Mesothelial cell of epicardium (in vitro differentiated cells): ENCODE data around the gene BUB1B. TPM values are rescaled to one million over a fixed set of nuclear protein-coding genes. Genes with fewer than 3 reads are reported as not detected.

ENCODE experiments used
- DNase-seq, 2 experiments: peaks; one replicate each; pipeline ENCODE4 v3.0.0; 2021; ENCODE audit warnings: low spot score in 2 of 2; ENCODE audit not compliant: unreplicated experiment in 2 of 2
- H3K27ac Mint-ChIP-seq: 2 replicates; pipeline ENCODE4 v1.8.0; 2021; ENCODE audit warnings: mixed read lengths
- H3K27me3 Mint-ChIP-seq: 2 replicates; pipeline ENCODE4 v1.8.0; 2021; ENCODE audit warnings: low read depth, mixed read lengths
- H3K36me3 Mint-ChIP-seq: 2 replicates; pipeline ENCODE4 v1.8.0; 2021; ENCODE audit warnings: mixed read lengths
- H3K4me1 Mint-ChIP-seq: 2 replicates; pipeline ENCODE4 v1.8.0; 2021; ENCODE audit warnings: mixed read lengths
- H3K4me3 Mint-ChIP-seq: 2 replicates; pipeline ENCODE4 v1.8.0; 2021; ENCODE audit warnings: mild to moderate bottlenecking, moderate library complexity, mixed read lengths
- H3K9me3 Mint-ChIP-seq: 2 replicates; pipeline ENCODE4 v1.8.0; 2021; ENCODE audit warnings: mixed read lengths
- CTCF ChIP-seq: fragments of 200-600 bp; sonication (generic); IDR thresholded peaks from one replicate; pipeline ENCODE4 v1.5.0; 2021; ENCODE audit warnings: antibody characterized with exemption; ENCODE audit not compliant: unreplicated experiment
- total RNA-seq: library from RNA; stranded (reverse); gene quantifications from 3 replicates; pipeline ENCODE4 v1.2.1, GENCODE V29; 2021

Gene BUB1B
- total RNA-seq, 1 donor from 2014 or later, result 35.5 TPM

GRCh38 chr15:40264321-40265153 lies 103.7 kb downstream of the BUB1B start:
- Mint-ChIP-seq H3K4me1 (peaks cover 15% of the 10 kb centered on the region), H3K27me3 (no peaks in the 10 kb centered on the region), H3K4me3 (no peak overlapping the region), H3K36me3 (no peaks in the 10 kb centered on the region), H3K27ac (no peak overlapping the region), H3K9me3 (no peaks in the 10 kb centered on the region)
- TF ChIP-seq CTCF, result no peak
- DNase-seq, result no peak

DNA sequence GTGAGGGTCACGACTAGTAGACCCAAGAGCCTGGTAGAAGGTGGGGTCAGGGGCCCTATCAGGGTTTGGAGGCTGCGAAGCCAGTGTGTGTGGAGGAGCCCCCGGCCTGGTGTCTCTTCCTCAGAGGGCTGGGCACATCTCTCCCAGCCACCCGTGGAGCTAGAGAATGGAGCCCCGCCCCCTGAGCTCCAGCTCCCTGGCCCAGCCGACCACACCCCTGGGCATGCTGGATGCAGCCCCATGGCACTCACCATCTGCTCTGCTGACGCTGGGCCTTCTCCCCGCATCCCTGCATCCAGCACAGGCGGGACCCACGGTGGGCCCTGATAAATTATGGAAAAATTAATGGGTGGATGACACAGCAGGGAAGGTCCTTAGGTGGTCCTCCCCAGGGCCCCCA lies 104.5 kb downstream of the BUB1B start:
- peaks cover 11% of the 10 kb centered on the region for H3K4me1 Mint-ChIP-seq
- H3K27ac Mint-ChIP-seq, result no peak overlapping the region
- TF ChIP-seq CTCF, result no peak
- H3K36me3 Mint-ChIP-seq, result no peaks in the 10 kb centered on the region
- H3K9me3 Mint-ChIP-seq, result no peaks in the 10 kb centered on the region
- H3K27me3 Mint-ChIP-seq, result no peaks in the 10 kb centered on the region
- no peak overlapping the region for H3K4me3 Mint-ChIP-seq
- DNase-seq, result no peak

DNA sequence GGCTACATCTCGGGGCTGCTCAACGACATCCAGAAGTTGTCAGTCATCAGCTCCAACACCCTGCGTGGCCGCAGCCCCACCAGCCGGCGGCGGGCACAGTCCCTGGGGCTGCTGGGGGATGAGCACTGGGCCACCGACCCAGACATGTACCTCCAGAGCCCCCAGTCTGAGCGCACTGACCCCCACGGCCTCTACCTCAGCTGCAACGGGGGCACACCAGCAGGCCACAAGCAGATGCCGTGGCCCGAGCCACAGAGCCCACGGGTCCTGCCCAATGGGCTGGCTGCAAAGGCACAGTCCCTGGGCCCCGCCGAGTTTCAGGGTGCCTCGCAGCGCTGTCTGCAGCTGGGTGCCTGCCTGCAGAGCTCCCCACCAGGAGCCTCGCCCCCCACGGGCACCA lies 105.0 kb downstream of the BUB1B start:
- Mint-ChIP-seq H3K27me3 (no peaks in the 10 kb centered on the region), H3K9me3 (no peaks in the 10 kb centered on the region), H3K27ac (no peak overlapping the region), H3K36me3 (no peaks in the 10 kb centered on the region), H3K4me3 (no peak overlapping the region), H3K4me1 (peaks cover 11% of the 10 kb centered on the region)
- no peak for TF ChIP-seq CTCF
- no peak for DNase-seq

GRCh38 chr15:40266828-40267304 lies 106.0 kb downstream of the BUB1B start:
- DNase-seq, result no peak
- H3K27me3 Mint-ChIP-seq, result no peaks in the 10 kb centered on the region
- H3K4me1 Mint-ChIP-seq, result peaks cover 11% of the 10 kb centered on the region
- TF ChIP-seq CTCF, result no peak
- no peak overlapping the region for H3K4me3 Mint-ChIP-seq
- no peak overlapping the region for H3K27ac Mint-ChIP-seq
- H3K36me3 Mint-ChIP-seq, result no peaks in the 10 kb centered on the region
- no peaks in the 10 kb centered on the region for H3K9me3 Mint-ChIP-seq

DNA sequence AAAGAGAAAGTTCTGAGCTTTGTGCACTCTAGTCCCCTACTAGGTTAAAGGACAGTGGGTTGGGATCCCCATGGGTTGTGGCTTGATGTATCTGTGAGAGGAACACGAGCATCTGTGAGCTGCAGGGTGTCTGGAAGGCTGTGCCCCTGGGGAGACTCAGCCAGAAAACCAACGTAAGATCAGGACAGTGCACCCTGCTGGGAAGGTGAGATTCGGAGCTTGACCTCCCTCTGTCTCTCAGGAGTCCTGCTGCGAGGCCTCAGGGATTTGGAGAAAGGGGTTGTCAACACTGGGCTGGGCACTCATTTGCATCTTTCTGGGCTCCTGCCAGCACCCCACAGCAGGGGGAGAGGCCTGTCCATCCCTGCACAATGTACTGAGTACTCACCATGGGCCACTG lies 106.8 kb downstream of the BUB1B start:
- Mint-ChIP-seq H3K27ac (no peak overlapping the region), H3K9me3 (no peaks in the 10 kb centered on the region), H3K36me3 (no peaks in the 10 kb centered on the region), H3K27me3 (no peaks in the 10 kb centered on the region), H3K4me1 (peaks cover 11% of the 10 kb centered on the region), H3K4me3 (no peak overlapping the region)
- no peak for TF ChIP-seq CTCF
- no peak for DNase-seq
